ENCODE data around the gene A4GALT. TPM values are rescaled to one million over a fixed set of nuclear protein-coding genes. Genes with fewer than 3 reads are reported as not detected.
"Not testable (repeated sequence)": the region's sequence is repeated elsewhere in the genome, so short reads cannot be mapped to it uniquely, and the experiment has no call there.

A4GALT gene
- total and polyA plus RNA-seq, 2 experiments from 2014 or later: 2.2 to 4.4 TPM

- TF ChIP-seq EZH2phosphoT487 (IDR thresholded peaks at IDR 0.05; ENCODE audit: low read depth, severe bottlenecking, unreplicated experiment): no peak
- TF ChIP-seq CTCF (IDR thresholded peaks at IDR 0.05; ENCODE audit: poor library complexity): no peak
- TF ChIP-seq EZH2 (IDR thresholded peaks at IDR 0.05; ENCODE audit: borderline replicate concordance): no peak
- Histone ChIP-seq H3K4me3 (no peak overlapping the region), H3K36me3 (replicated peaks; ENCODE audit: insufficient read depth, low read depth) (no peaks in the 10 kb centered on the region), H3K4me2 (no peak overlapping the region), H3K9me3 (ENCODE audit: low read depth) (no peaks in the 10 kb centered on the region), H4K20me1 (ENCODE audit: insufficient read depth, poor library complexity, severe bottlenecking) (no peaks in the 10 kb centered on the region), H3K4me1 (ENCODE audit: insufficient read depth) (peaks cover 4% of the 10 kb centered on the region), H3K27me3 (no peaks in the 10 kb centered on the region), H3K27ac (no peak overlapping the region), H2AFZ (no peak overlapping the region), H3K79me2 (no peaks in the 10 kb centered on the region), H3K9me2 (replicated peaks; ENCODE audit: insufficient read depth) (no peaks in the 10 kb centered on the region)
- 94% methylated on average over 13 of the region's 13 CpGs for WGBS (ENCODE audit: low lambda C conversion rate, missing lambda C conversion rate)
- DNase-seq (ENCODE audit: low spot score): no peak
Measured at GRCh38 chr22:42763965-42764480, 43.4 kb upstream of the A4GALT start.

GRCh38 chr22:42760806-42761565 lies 40.3 kb upstream of the A4GALT start:
- TF ChIP-seq EZH2phosphoT487 (IDR thresholded peaks at IDR 0.05; ENCODE audit: low read depth, severe bottlenecking, unreplicated experiment) (no peak), CTCF (IDR thresholded peaks at IDR 0.05; ENCODE audit: poor library complexity) (no peak), EZH2 (IDR thresholded peaks at IDR 0.05; ENCODE audit: borderline replicate concordance) (no peak)
- H3K4me2 ChIP-seq: no peak overlapping the region
- H3K27me3 ChIP-seq: no peaks in the 10 kb centered on the region
- H3K9me2 ChIP-seq (replicated peaks; ENCODE audit: insufficient read depth): no peaks in the 10 kb centered on the region
- no peak for DNase-seq (ENCODE audit: low spot score)
- no peaks in the 10 kb centered on the region for H3K36me3 ChIP-seq (replicated peaks; ENCODE audit: insufficient read depth, low read depth)
- no peak overlapping the region for H3K4me3 ChIP-seq
- H4K20me1 ChIP-seq (ENCODE audit: insufficient read depth, poor library complexity, severe bottlenecking): no peaks in the 10 kb centered on the region
- H2AFZ ChIP-seq: no peak overlapping the region
- no peak overlapping the region for H3K27ac ChIP-seq
- no peaks in the 10 kb centered on the region for H3K4me1 ChIP-seq (ENCODE audit: insufficient read depth)
- 85% methylated on average over 18 of the region's 18 CpGs for WGBS (ENCODE audit: low lambda C conversion rate, missing lambda C conversion rate)
- no peaks in the 10 kb centered on the region for H3K9me3 ChIP-seq (ENCODE audit: low read depth)
- H3K79me2 ChIP-seq: no peaks in the 10 kb centered on the region

GRCh38 chr22:42758931-42759629 lies 38.4 kb upstream of the A4GALT start:
- H4K20me1 ChIP-seq (ENCODE audit: insufficient read depth, poor library complexity, severe bottlenecking): no peaks in the 10 kb centered on the region
- H3K9me3 ChIP-seq (ENCODE audit: low read depth): no peaks in the 10 kb centered on the region
- H2AFZ ChIP-seq: no peak overlapping the region
- no peak overlapping the region for H3K4me2 ChIP-seq
- no peak for DNase-seq (ENCODE audit: low spot score)
- no peaks in the 10 kb centered on the region for H3K36me3 ChIP-seq (replicated peaks; ENCODE audit: insufficient read depth, low read depth)
- no peaks in the 10 kb centered on the region for H3K79me2 ChIP-seq
- 80% methylated on average over 23 of the region's 23 CpGs for WGBS (ENCODE audit: low lambda C conversion rate, missing lambda C conversion rate)
- H3K27me3 ChIP-seq: no peaks in the 10 kb centered on the region
- no peaks in the 10 kb centered on the region for H3K9me2 ChIP-seq (replicated peaks; ENCODE audit: insufficient read depth)
- no peak overlapping the region for H3K27ac ChIP-seq
- H3K4me1 ChIP-seq (ENCODE audit: insufficient read depth): no peaks in the 10 kb centered on the region
- TF ChIP-seq CTCF (IDR thresholded peaks at IDR 0.05; ENCODE audit: poor library complexity) (no peak), EZH2 (IDR thresholded peaks at IDR 0.05; ENCODE audit: borderline replicate concordance) (no peak), EZH2phosphoT487 (IDR thresholded peaks at IDR 0.05; ENCODE audit: low read depth, severe bottlenecking, unreplicated experiment) (no peak)
- H3K4me3 ChIP-seq: no peak overlapping the region

GRCh38 chr22:42755553-42755952 lies 34.9 kb upstream of the A4GALT start:
- H3K4me3 ChIP-seq; H3K9me3 ChIP-seq (ENCODE audit: low read depth); H3K27me3 ChIP-seq; H3K4me1 ChIP-seq (ENCODE audit: insufficient read depth); H2AFZ ChIP-seq; H3K9me2 ChIP-seq (replicated peaks; ENCODE audit: insufficient read depth); H4K20me1 ChIP-seq (ENCODE audit: insufficient read depth, poor library complexity, severe bottlenecking); H3K36me3 ChIP-seq (replicated peaks; ENCODE audit: insufficient read depth, low read depth); H3K27ac ChIP-seq; H3K4me2 ChIP-seq; H3K79me2 ChIP-seq: not testable (repeated sequence)
- WGBS (ENCODE audit: low lambda C conversion rate, missing lambda C conversion rate): 74% methylated on average over 5 of the region's 5 CpGs
- DNase-seq (ENCODE audit: low spot score): peak; percentile 41

GRCh38 chr22:42755121-42755520 lies 34.5 kb upstream of the A4GALT start:
- not testable (repeated sequence) for H3K9me2 ChIP-seq (replicated peaks; ENCODE audit: insufficient read depth); H3K79me2 ChIP-seq; DNase-seq (ENCODE audit: low spot score); H3K4me1 ChIP-seq (ENCODE audit: insufficient read depth); H4K20me1 ChIP-seq (ENCODE audit: insufficient read depth, poor library complexity, severe bottlenecking); H3K4me3 ChIP-seq; H2AFZ ChIP-seq; H3K4me2 ChIP-seq; H3K9me3 ChIP-seq (ENCODE audit: low read depth); H3K27me3 ChIP-seq; H3K36me3 ChIP-seq (replicated peaks; ENCODE audit: insufficient read depth, low read depth); H3K27ac ChIP-seq
- 92% methylated on average over 15 of the region's 16 CpGs for WGBS (ENCODE audit: low lambda C conversion rate, missing lambda C conversion rate)

Data from hepatocyte (in vitro differentiated cells).